Embryonic facial prominence (tissue), 1 donor: ENCODE measurements around the gene NRARP.

Experiments
- DNase-seq: peaks from one replicate; pipeline ENCODE4 v3.0.0-alpha.2; 2016; ENCODE audit errors: extremely low spot score

Gene NRARP

GRCh38 chr9:137277329-137278041 is 24.6 kb downstream of the NRARP start, which contains the start of gene TOR4A:
Gene TOR4A (plus strand): TSS chr9:137277726. CDS start chr9:137278690, 964 bp downstream.
- no peak for DNase-seq

GRCh38 chr9:137276473-137277328 is 25.4 kb downstream of the NRARP start:
- peak; percentile 58 for DNase-seq

GRCh38 chr9:137275588-137276472 is 26.2 kb downstream of the NRARP start:
- DNase-seq = no peak

GRCh38 chr9:137275203-137275587 is 26.9 kb downstream of the NRARP start:
- DNase-seq = no peak

GRCh38 chr9:137273611-137274320 is 28.3 kb downstream of the NRARP start:
- no peak for DNase-seq

GRCh38 chr9:137273095-137273490 is 29.0 kb downstream of the NRARP start:
- DNase-seq = no peak

- DNase-seq = no peak
Observed at GRCh38 chr9:137272241-137273094, 29.6 kb downstream of the NRARP start.

- no peak for DNase-seq
Observed at GRCh38 chr9:137271696-137272076, 30.4 kb downstream of the NRARP start.

GRCh38 chr9:137270929-137271695 is 31.0 kb downstream of the NRARP start:
- no peak for DNase-seq

- no peak for DNase-seq
Observed at GRCh38 chr9:137269231-137269772, 32.8 kb downstream of the NRARP start.

- DNase-seq = no peak
Observed at GRCh38 chr9:137268538-137269201, 33.4 kb downstream of the NRARP start.

GRCh38 chr9:137267933-137268355 is 34.1 kb downstream of the NRARP start:
- no peak for DNase-seq

GRCh38 chr9:137266585-137267453 is 35.3 kb downstream of the NRARP start:
- no peak for DNase-seq

- DNase-seq = no peak
Observed at GRCh38 chr9:137266162-137266527, 35.9 kb downstream of the NRARP start.

GRCh38 chr9:137265496-137266161 is 36.4 kb downstream of the NRARP start:
- DNase-seq = no peak

- no peak for DNase-seq
Observed at GRCh38 chr9:137264067-137264466, 38.0 kb downstream of the NRARP start.

GRCh38 chr9:137263506-137263905 is 38.6 kb downstream of the NRARP start:
- DNase-seq = no peak
